Neural cell (in vitro differentiated cells): ENCODE data around the gene LRRC74B.
"Not testable (repeated sequence)": the region's sequence is repeated elsewhere in the genome, so short reads cannot be mapped to it uniquely, and the experiment has no call there.

Experiments
- EP300 ChIP-seq: fragments of 450-650 bp; conservative IDR thresholded peaks from 2 replicates; pipeline ENCODE4 v1.6.1; 2014; ENCODE audit warnings: antibody characterized with exemption, mild to moderate bottlenecking, moderate library complexity; ENCODE audit not compliant: poor library complexity, severe bottlenecking
- EZH2 ChIP-seq: fragments of 200-600, 300-800 bp; shearing (Covaris generic), sonication (generic); IDR thresholded peaks from 2 replicates; pipeline ENCODE4 v1.6.1; 2014; ENCODE audit warnings: antibody characterized with exemption, low read length, borderline replicate concordance, mild to moderate bottlenecking; ENCODE audit not compliant: insufficient read depth, poor library complexity, severe bottlenecking
- POLR2AphosphoS5 ChIP-seq: IDR thresholded peaks from 2 replicates; pipeline ENCODE4 v1.6.1; 2012
- SMC3 ChIP-seq: fragments of 450-650 bp; conservative IDR thresholded peaks from 2 replicates; pipeline ENCODE4 v1.6.1; 2014; ENCODE audit warnings: antibody characterized with exemption, mild to moderate bottlenecking, moderate library complexity; ENCODE audit not compliant: poor library complexity
- TF ChIP-seq, protein P1 (sequence below): fragments of 450-650 bp; IDR thresholded peaks from 2 replicates; pipeline ENCODE4 v1.5.1; 2014; ENCODE audit warnings: antibody characterized with exemption, mild to moderate bottlenecking, moderate library complexity; ENCODE audit not compliant: poor library complexity, severe bottlenecking

DNA sequence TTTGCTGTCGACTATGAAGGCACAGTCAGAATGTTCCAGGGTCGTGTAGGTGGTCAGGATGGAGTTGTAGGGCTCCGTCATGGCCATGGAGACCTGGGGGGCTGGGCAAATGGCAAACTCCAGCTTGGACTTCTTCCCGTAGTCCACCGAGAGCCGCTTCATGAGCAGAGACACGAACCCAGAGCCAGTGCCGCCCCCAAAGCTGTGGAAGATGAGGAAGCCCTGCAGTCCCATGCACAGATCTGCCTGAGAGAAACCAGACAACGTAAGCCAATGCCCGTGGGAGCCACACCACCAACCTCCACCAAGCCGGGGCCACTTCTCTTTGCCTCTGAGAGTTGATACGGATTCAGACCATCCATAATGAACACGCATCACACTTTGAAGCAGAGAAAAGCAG, 36.5 kb upstream of the LRRC74B start:
- not testable (repeated sequence) for TF ChIP-seq POLR2AphosphoS5, EP300, EZH2, SMC3
- TF ChIP-seq, protein P1, sequence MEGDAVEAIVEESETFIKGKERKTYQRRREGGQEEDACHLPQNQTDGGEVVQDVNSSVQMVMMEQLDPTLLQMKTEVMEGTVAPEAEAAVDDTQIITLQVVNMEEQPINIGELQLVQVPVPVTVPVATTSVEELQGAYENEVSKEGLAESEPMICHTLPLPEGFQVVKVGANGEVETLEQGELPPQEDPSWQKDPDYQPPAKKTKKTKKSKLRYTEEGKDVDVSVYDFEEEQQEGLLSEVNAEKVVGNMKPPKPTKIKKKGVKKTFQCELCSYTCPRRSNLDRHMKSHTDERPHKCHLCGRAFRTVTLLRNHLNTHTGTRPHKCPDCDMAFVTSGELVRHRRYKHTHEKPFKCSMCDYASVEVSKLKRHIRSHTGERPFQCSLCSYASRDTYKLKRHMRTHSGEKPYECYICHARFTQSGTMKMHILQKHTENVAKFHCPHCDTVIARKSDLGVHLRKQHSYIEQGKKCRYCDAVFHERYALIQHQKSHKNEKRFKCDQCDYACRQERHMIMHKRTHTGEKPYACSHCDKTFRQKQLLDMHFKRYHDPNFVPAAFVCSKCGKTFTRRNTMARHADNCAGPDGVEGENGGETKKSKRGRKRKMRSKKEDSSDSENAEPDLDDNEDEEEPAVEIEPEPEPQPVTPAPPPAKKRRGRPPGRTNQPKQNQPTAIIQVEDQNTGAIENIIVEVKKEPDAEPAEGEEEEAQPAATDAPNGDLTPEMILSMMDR = not testable (repeated sequence)
